ENCODE measurements around the gene YY1AP1.
A peak's percentile ranks its signal among the peaks of the same experiment; 100 is the strongest.
"Not testable (repeated sequence)": the region's sequence is repeated elsewhere in the genome, so short reads cannot be mapped to it uniquely, and the experiment has no call there.

YY1AP1 gene

DNA sequence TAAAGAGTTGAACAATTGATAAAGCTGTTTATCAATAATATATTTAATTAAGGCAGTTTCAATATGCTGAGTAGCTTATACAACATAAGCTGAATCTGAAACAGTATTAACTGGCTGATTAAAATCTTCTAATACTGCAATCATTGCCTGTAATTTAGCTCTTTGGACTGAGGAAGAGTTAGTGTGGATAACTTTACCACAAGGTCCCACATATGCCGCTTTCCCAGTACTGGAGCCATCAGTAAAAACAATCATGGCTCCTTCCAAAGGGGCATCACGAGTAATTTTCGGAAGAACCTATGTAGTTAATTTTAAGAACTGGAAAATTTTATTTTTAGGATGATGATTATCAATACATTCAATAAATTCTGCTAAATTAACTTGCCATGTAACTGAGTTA is 7.0 kb upstream of the YY1AP1 start:
- no peak for DNase-seq (ENCODE audit: low spot score)

DNA sequence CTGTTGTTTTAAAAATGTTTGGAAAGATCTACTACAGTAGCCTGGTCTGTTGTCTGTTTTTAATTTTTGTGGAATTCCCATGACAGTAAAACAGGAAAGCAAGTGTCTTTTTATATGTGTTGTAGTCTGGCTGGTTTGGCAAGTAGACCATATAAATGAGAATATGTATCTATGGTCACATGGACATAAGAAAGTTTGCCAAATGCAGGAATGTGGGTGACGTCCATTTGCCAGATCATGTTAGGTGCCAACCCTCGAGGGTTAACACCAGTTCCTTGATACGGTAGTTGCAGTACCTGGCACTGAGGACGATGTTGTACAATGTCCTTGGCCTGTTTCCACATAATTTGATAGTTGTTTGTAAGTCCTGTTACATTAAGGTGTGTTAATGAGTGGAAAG is 6.5 kb upstream of the YY1AP1 start:
- DNase-seq (ENCODE audit: low spot score): no peak

DNA sequence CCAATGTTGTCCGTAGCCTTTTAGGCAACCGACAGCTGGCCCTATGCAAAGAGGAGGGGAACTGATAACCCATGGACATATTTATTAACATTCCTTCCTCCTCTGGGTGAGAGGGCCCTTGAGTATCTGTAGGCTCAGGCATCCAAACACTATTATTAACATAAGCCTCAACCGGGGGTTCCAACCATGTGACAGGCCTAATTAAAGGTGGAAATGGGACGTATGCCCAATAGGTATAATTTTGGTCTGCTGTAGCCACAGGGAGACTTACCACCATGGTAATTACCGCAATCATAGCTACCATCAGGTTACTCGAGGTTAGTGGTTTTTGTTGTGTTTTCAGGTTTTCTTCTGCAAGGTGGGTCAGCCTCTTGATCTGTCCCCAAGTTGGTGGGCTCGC is 5.6 kb upstream of the YY1AP1 start:
- DNase-seq (ENCODE audit: low spot score): no peak

DNA sequence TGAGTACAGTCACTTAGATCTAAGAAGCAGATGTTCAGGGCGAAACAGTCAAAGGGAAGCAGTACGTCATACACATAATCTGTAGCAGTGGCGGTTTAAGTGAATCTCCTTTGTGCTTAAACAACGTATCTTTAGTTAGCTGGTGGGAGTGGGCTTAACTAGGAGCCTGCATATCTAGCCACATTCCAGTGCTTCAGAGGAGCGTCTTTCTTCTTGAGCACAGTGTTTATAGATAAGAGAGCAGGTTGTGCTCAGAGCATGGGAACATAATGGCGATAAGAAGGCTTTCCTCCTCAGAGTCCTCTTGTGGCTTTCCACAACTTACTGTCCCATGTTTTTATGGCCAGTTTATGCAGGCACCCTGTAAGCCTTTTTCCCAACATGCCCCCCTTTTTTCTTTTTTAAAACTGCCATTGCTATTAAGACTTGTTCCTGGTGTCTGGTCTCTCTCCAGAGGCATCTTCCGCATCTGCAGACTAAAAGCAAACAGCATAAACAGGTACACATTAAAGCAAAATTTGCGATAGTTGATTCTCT is 3.5 kb upstream of the YY1AP1 start:
- DNase-seq (ENCODE audit: low spot score): no peak

DNA sequence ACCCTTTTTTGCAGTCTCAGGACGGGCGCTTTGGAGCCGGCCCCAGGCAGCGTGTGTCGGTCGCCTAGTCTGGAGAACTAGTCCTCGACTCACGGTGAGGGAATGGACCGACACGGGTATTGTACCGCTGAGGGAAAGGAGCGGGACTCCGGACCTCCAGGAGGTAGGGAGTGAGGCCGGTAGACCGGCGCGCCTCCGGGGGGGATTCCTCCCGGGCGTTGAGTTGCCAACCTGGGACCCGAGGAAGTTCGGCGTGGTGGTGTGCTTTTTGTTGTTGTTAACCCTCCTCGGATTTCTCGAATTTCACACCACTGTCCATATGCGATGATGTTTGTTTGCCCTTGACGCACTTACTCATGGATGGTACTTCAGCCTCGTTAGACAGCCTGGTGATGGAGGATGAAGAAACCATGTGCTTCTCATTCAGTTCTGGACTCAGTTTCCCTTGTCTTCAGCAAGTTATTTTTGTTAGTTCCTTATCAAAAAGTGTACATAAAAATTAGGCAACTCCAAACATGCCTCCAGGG is 570 bp upstream of the YY1AP1 start, which contains the start of gene DAP3:
Gene DAP3, plus strand, starts transcription at position 11 of the 527 bp plus-strand sequence. CDS start 20,689 bp downstream, outside the sequence.
- DNase-seq (ENCODE audit: low spot score): not testable (repeated sequence)

DNA sequence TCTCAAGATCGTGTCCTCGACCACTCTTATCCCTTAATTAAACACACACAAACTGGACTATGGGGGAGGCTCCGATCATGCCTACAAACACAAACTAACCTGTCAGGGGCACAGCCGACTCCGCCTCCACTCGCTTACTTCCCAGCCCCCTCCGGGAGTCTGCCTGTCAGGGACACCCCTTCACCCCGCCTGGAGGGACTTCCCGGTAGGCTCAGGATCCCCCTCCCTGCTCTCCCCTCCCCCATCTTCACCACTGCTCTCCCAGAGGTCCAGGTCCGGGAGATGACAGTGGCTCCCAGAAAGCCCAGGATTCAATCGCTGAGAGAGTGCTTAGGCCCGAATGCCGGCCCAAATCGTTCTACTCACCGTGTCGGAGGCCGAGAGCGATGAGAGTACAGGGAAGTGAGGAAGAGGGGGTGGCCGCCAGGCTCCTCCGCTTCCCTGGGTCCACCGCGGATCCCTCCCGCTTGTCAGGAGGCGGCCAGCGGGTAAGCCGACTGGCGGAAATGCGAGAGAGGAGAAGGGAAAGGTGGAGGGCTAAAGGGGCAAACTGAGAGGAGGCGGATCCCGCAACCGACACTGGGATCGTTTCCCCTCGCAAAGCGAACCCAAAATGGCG is 760 bp downstream of the YY1AP1 start:
- DNase-seq (ENCODE audit: low spot score): peak; percentile 10

DNA sequence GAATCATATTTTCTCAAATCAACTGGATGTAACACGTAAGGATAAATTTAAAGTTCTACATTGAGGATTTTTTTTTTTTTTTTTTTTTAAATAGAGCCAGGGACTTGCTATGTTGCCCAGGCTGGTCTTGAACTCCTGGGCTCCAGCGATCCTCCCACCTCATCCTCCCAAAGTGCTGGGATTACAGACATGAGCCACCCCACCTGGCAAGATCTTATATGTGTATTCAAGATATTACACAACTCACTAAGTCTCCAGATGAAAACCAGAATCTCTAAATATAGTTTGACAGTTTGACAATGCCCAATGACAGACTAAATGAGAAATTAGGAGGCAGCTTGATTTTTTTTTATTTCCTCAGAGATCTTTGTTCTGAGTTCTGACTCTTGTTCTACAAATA is 6.8 kb downstream of the YY1AP1 start:
- DNase-seq (ENCODE audit: low spot score): no peak

DNA sequence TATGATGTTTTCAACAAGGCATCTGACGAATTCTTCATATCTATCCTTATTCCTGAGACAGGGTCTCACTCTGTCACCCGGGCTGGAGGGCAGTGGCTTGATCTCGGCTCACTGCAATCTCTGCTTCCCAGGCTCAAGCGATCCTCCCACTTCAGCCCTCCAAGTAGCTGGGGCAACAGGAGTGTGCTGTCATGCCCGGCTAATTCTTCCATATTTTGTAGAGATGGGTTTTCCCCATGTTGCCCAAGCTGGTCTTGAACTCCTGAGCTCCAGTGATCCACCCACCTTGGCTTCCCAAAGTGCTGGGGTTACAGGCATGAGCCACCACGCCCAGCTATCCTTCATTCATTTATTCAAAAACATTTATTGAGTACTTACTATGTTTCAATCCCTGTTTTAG is 8.0 kb downstream of the YY1AP1 start:
- no peak for DNase-seq (ENCODE audit: low spot score)

DNA sequence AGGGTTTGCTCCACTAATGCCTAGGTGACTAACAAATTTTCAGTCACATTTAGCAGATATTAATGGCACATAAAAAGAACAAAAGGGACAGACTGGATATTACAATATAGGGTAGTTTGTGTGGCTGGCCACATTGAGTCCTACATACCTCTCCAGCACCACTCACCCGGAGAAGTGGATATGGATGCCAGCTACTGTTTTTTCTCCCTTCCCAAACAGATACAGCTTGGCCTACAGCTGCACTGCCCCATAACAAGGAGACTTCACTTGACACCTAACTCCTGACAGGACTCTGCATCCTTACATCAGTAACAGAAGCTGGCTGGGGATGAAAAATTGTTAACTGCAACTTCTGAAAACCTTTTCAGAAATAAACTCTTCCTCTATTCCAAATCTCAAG is 9.6 kb downstream of the YY1AP1 start:
- not testable (repeated sequence) for DNase-seq (ENCODE audit: low spot score)

DNA sequence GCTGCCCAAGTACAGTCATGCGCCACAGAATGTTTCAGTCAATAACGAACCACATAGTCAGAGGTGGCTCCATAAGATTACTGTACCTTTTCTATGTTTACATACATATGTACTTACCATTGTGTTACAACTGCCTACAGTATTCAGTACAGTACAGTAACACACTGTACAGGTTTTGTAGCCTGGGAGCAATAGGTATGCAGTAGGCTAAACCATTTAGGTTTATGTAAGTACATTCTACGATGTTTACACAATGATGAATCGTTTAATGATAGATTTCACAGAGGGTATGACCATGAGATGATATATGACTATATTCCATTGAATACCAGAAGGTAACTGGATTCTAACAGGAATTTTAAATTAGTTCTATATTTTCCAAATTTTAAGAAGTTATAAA is 10.5 kb downstream of the YY1AP1 start:
- no peak for DNase-seq (ENCODE audit: low spot score)

DNA sequence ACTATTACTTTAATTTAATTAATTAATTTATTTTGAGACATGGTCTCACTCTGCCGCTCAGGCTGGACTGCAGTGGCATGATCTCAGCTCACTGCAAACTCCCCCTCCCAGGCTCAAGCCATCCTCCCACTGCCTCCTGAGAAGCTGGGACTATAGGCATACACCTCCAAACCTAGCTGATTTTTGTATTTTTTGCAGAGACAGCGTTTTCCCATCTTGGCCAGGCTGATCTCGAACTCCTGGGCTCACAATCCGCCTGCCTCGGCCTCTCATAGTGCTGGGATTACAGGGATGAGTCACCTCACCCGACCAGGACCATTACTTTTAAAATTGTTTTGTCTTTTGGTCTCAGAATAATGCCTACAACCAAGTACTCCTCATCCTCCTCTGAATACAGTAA is 15.6 kb downstream of the YY1AP1 start:
- no peak for DNase-seq (ENCODE audit: low spot score)

DNA sequence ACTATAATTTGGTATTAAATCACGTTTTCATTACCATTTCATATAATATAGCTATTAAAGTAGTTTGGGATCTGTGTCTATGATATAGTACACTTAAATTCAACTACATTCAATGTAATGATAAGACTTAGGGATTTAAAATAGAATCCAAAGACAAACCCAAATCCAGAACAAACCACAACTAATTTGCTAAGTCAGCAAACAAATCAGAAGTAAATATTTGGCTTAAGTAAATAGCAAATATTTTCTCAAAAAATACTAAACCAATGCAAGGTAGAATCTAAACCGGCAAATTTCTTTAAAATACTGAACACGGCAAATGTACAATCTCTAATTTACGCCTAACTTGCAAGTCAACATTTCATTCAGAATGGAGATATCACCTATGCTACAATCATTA is 16.8 kb downstream of the YY1AP1 start:
- no peak for DNase-seq (ENCODE audit: low spot score)

DNA sequence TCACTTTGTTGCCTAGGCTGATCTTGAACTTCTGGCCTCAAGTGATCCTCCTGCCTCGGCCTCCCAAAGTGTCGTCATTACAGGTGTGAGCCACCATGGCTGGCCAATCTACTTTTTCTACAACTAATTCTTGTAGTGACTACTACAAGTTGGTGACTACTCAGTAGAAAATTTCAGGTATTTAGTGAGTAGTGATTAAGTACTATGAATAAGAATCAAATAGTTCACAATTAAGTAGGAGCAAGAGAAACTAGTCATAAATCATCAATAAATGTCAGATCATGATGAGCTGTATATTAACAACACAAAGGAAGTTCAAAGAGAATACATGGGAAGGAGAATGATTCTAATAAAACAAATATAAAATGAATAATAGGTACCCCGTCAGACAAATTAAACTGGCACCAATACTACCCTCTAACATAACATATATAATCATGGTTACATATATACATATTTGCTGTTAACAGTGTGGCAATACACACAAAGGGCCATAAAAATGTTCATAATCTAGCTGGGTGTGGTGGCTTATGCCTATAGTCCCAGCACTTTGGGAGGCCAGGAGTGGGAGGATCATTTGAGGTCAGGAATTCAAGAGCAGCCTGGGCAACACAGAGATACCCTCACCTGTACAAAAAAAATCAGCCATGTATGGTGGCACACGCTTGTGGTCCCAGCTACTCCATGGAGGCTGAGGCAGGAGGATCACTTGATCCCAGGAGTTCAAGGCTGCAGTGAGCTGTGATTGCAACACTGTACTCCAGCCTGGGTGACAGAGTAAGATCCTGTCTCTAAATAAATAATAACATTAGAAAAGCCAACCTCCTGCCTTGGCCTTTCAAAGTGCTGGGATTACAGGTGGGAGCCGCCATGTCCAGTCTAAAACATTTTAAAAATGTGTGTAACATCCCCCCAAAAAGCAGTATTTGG is 19.1 kb downstream of the YY1AP1 start:
- no peak for DNase-seq (ENCODE audit: low spot score)

DNA sequence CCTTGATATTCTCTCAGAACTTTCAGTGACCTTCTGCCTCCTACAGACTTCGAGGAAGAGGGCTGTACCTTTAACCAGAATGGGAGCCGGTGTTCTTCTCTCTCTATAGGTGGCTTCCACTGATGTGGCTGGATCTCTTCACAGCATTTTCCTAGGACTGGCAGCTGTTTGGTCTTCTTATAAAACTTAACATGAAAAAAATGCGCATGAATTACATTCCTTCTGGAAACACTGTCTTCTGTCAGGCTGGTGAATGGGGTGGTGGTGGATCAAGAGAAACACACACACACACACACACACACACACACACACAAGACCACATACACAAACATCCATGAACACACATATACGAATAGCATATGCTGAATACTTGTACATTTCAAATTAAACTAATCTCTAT is 27.3 kb downstream of the YY1AP1 start:
- DNase-seq (ENCODE audit: low spot score): not testable (repeated sequence)

DNA sequence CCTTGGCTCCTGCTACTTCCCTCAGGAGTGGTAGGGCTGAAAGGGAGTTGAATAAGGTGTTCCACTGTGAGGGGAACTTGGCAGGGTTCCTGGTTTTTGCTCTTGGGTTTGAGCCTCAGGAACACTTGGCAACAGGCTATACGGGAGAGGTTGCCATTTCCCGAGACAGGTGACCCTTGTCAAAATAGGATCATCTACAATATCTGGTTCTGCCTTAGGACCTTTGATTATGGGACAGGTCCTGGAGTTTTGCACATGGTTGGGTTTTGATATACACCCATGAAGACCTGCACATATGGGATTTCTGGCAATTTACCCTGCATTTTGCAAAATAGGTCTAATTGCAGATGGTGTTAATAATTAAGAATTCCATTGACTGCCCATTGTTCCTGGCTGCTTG is 31.1 kb downstream of the YY1AP1 start:
- no peak for DNase-seq (ENCODE audit: low spot score)

DNA sequence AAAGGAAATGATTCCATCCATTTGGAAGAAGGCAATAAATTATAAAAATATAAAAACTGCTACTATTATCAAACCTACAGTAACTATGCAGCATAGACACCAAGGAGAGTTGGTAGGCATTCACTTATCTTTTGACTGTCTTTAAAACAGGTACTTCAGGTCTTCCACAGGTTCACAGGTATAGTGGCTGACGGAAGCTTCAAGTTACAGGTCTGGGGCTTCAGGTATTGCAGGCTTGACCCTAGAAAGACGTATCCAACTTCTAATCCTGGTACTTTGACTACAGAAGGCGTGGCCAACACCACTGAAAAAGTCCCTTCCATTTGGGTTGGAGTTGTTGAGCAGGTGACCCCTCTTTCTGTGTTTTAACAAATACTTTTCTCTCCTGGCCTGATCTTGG is 35.6 kb downstream of the YY1AP1 start:
- no peak for DNase-seq (ENCODE audit: low spot score)

DNA sequence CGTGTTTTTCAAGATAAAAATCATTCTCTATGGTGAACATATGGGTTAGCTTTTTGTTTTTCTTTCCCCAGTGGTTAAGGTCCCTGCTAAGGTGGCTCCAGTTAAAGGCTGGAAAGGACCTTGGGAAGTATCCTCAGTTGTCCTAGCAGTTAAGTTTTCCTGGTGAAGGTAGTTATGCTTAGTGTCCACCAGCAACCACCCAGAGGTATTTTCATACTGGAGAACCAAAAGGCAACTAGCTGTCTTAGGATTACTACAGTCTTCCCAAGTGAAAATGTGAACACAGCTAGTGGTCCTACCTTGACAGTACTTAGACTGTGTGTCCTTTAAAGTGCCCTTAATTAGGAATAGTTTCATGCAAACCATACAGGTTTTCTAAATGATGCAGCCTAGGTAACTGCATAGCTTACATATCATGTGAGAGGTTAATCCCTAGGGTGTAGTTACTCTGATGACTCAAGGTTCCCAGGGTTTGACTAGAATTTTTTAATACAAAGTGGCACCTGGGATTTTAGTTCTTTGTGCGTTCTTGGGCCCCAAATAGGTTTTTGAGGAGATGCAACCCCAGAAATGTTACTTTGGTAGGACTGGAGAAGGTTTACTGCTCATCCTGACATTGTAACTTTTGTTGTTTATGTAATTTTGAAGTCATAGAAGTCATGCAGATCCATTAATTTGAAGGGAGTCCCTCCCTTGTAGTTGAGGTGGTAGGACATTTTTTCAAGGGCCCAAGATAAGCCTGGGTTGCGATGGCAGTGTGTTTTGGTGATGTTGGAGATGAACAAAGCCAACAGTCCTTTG is 36.5 kb downstream of the YY1AP1 start:
- DNase-seq (ENCODE audit: low spot score): no peak

DNA sequence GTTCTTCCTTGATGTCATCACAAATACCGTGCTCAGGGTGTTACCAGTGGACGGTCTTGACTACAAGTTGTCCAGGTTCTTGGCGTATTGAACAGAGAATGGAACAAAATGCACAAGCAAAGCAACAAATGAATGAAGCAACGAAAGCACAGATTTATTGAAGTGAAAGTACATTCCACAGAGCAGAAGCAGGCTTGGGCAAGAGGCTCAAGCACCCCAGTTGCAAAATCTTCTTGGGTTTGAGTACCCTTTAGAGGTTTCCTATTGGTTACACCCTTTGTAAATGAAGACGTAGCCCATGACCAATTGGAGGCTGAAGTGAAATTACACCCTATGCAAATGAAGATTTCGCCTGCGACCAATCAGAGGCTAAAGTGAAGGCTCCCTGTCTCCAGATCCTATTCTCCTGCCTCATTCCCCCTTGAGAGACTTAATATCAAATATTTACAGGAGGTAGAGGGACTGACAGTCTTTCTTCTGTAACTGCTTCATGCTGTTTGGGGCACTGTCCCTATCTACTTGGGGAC is 38.3 kb downstream of the YY1AP1 start:
- no peak for DNase-seq (ENCODE audit: low spot score)

DNA sequence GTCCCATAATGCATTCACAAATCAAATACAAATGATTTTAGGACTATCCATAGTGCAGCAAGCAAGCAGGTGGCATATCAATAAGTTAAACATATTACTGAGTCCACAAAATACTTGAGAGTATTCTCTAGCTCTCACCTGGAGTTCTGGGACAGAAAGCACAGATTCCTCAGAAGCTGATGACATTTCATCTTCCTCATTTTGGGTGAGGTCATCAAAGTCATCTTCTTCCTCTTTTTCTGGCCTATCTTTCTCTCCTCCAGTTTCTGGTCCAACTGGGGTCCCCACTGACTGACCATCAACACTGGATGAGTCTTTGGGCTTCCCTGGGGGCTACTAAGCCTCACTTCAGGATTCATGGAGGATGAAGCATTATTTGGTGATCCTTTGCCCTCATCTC is 38.9 kb downstream of the YY1AP1 start:
- DNase-seq (ENCODE audit: low spot score): no peak

DNA sequence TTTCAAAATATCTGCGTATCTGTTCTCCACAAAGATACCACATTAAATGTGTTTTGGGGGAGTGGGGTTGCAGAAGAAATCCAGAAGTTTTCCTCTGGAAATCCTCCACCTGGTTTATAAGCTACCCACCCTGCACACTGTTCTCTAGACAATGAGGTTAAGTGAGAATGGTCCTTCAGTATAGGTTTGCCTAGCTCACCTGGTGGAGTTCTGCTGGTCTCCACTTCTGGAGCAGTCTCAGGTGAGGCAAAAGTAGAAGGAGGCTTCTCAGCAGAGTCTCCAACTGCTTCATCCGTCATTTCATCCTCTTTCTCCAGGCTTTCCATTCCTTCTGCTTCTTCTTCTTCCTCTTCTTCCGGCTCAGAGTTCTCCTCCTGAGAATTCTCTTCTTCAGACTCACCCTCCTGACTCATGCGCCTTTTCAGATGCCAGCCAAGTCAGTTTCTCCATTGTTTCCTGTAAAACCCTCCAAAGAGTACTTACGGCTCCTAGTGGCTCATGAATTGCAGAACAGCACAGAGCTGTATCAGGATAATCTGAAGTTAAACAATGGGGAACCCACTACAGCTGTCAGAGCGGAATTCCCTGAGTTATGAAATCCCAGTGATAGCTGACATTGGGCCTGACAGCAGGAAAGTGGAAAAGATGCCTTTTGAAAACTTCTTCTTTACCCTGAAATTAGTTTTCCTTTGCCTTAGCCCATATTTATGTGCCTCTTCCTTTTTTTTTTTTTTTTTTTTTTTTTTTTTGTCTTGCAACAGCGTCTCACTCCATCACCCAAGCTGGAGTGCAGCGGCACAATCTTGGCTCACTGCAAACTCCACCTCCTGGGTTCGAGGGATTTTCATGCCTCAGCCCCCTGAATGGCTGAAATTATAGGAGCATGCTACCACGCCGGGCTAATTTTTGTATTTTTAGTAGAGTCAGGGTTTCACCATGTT is 40.1 kb downstream of the YY1AP1 start:
- DNase-seq (ENCODE audit: low spot score): no peak

DNA sequence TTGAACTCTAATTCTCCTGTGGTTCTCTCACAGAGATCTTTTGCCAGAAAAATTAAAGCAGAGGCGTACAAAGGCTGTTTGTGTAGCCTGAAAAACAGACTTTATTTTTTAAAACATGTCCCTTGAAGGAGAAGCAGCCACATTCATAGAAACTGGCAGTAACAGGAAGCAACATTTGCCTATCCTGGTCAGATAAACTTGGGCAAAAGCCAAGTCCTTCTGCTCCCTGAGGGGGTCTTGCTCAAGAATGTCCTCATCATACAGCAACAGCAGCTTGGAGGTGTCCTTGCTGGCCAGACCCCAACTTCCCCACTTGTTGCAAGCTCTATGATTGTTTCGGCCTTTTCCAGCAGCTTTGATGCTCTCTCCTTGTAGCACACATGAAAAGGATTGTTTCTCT is 42.3 kb downstream of the YY1AP1 start:
- no peak for DNase-seq (ENCODE audit: low spot score)
